ENCODE data around the gene SLC38A2.

SLC38A2 gene

GRCh38 chr12:46384451-46385309 lies 12.1 kb upstream of the SLC38A2 start:
- Histone ChIP-seq H3K4me3 (ENCODE audit: low read length) (peak overlapping the region; percentile 84), H3K79me2 (ENCODE audit: control insufficient read depth, low read length) (no peaks in the 10 kb centered on the region; the same call in 1 of the 2 replicates), H3K4me1 (ENCODE audit: control insufficient read depth, low read length) (peaks cover 64% of the 10 kb centered on the region), H3K36me3 (ENCODE audit: control insufficient read depth, low read length) (no peaks in the 10 kb centered on the region), H3K9me2 (replicated peaks; ENCODE audit: control insufficient read depth, low read length) (no peaks in the 10 kb centered on the region), H3K27ac (ENCODE audit: low read depth, low read length) (no peak overlapping the region), H3K9me3 (ENCODE audit: control insufficient read depth, insufficient read depth, low read length) (no peaks in the 10 kb centered on the region), H3F3A (ENCODE audit: control insufficient read depth, insufficient read depth) (peaks cover 33% of the 10 kb centered on the region), H3K27me3 (ENCODE audit: control insufficient read depth, low read length) (peaks cover 10% of the 10 kb centered on the region), H3K4me2 (ENCODE audit: low read length) (peak overlapping the region; percentile 90), H4K20me1 (ENCODE audit: control insufficient read depth, insufficient read depth, low read depth, low read length) (no peaks in the 10 kb centered on the region)
- TF ChIP-seq EZH2phosphoT487 (IDR thresholded peaks at IDR 0.05; ENCODE audit: borderline replicate concordance, low read length) (0 out of 2 replicates have a peak, but pooled peaks have one; percentile 54), CTCF (IDR thresholded peaks at IDR 0.05; ENCODE audit: low read depth, low read length, poor library complexity, severe bottlenecking) (no peak)

GRCh38 chr12:46383654-46384450 lies 11.3 kb upstream of the SLC38A2 start:
- no peaks in the 10 kb centered on the region for H3K36me3 ChIP-seq (ENCODE audit: control insufficient read depth, low read length)
- no peaks in the 10 kb centered on the region for H3K9me3 ChIP-seq (ENCODE audit: control insufficient read depth, insufficient read depth, low read length)
- peaks cover 10% of the 10 kb centered on the region for H3K27me3 ChIP-seq (ENCODE audit: control insufficient read depth, low read length)
- H3K27ac ChIP-seq (ENCODE audit: low read depth, low read length): peak overlapping the region; percentile 48; the same call in 1 of the 2 replicates
- peaks cover 31% of the 10 kb centered on the region for H3F3A ChIP-seq (ENCODE audit: control insufficient read depth, insufficient read depth)
- no peaks in the 10 kb centered on the region for H4K20me1 ChIP-seq (ENCODE audit: control insufficient read depth, insufficient read depth, low read depth, low read length)
- no peaks in the 10 kb centered on the region for H3K9me2 ChIP-seq (replicated peaks; ENCODE audit: control insufficient read depth, low read length)
- H3K4me3 ChIP-seq (ENCODE audit: low read length): peak overlapping the region; percentile 84
- H3K79me2 ChIP-seq (ENCODE audit: control insufficient read depth, low read length): no peaks in the 10 kb centered on the region; the same call in 1 of the 2 replicates
- TF ChIP-seq EZH2phosphoT487 (IDR thresholded peaks at IDR 0.05; ENCODE audit: borderline replicate concordance, low read length) (no peak), CTCF (IDR thresholded peaks at IDR 0.05; ENCODE audit: low read depth, low read length, poor library complexity, severe bottlenecking) (no peak)
- peak overlapping the region; percentile 90 for H3K4me2 ChIP-seq (ENCODE audit: low read length)
- peaks cover 56% of the 10 kb centered on the region for H3K4me1 ChIP-seq (ENCODE audit: control insufficient read depth, low read length)

DNA sequence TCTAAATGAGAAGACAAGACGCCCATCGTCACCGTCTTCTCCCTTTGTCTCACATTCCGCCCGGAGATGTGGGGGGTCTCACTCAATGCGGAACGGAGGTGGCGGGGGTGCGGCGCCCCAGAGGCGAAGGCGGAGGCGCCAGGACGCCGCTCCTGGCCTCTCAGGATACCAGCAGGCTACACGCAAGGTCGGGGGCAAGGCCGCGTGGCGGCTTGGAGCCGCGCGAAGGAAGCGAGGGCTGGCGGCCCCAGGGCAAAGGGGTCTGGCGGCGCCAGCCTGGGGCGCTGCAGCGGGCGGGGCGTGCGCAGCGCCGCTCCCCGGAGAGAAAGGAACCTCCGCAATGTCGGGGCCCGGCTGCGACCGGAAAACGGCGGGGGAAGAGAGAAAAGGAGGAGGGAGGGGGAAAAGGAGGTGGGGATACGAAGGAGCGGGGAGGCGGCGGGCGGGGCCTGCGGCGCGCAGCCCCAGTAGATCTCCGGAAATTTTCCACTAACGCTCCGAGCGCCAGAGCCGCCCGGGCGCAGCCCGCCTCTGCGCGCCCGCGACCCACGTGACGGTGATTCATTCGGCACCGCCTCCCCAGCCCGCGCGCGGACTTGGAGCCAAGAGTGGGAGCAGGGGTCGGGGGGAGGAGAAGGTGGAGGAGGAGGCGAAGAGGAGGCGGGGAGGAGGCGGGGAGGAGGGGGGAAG lies 10.5 kb upstream of the SLC38A2 start:
- Histone ChIP-seq H3F3A (ENCODE audit: control insufficient read depth, insufficient read depth) (peaks cover 25% of the 10 kb centered on the region), H3K4me1 (ENCODE audit: control insufficient read depth, low read length) (peaks cover 49% of the 10 kb centered on the region), H3K9me2 (replicated peaks; ENCODE audit: control insufficient read depth, low read length) (no peaks in the 10 kb centered on the region), H4K20me1 (ENCODE audit: control insufficient read depth, insufficient read depth, low read depth, low read length) (no peaks in the 10 kb centered on the region), H3K4me2 (ENCODE audit: low read length) (peak overlapping the region; percentile 90), H3K4me3 (ENCODE audit: low read length) (peak overlapping the region; percentile 84), H3K27me3 (ENCODE audit: control insufficient read depth, low read length) (peaks cover 10% of the 10 kb centered on the region), H3K9me3 (ENCODE audit: control insufficient read depth, insufficient read depth, low read length) (no peaks in the 10 kb centered on the region), H3K27ac (ENCODE audit: low read depth, low read length) (peak overlapping the region; percentile 48), H3K79me2 (ENCODE audit: control insufficient read depth, low read length) (no peaks in the 10 kb centered on the region; the same call in 1 of the 2 replicates), H3K36me3 (ENCODE audit: control insufficient read depth, low read length) (no peaks in the 10 kb centered on the region)
- TF ChIP-seq EZH2phosphoT487 (IDR thresholded peaks at IDR 0.05; ENCODE audit: borderline replicate concordance, low read length) (no peak), CTCF (IDR thresholded peaks at IDR 0.05; ENCODE audit: low read depth, low read length, poor library complexity, severe bottlenecking) (peak; percentile 64)

Data from DOHH2 (cell line).